Inferior parietal cortex (tissue), 1 donor: ENCODE measurements around the gene NT5DC1.
A peak's percentile ranks its signal among the peaks of the same experiment; 100 is the strongest.

Experiments used
- DNase-seq: peaks from one replicate; pipeline ENCODE4 v3.0.0-alpha.2; 2016; ENCODE audit errors: extremely low spot score

Gene NT5DC1

DNA sequence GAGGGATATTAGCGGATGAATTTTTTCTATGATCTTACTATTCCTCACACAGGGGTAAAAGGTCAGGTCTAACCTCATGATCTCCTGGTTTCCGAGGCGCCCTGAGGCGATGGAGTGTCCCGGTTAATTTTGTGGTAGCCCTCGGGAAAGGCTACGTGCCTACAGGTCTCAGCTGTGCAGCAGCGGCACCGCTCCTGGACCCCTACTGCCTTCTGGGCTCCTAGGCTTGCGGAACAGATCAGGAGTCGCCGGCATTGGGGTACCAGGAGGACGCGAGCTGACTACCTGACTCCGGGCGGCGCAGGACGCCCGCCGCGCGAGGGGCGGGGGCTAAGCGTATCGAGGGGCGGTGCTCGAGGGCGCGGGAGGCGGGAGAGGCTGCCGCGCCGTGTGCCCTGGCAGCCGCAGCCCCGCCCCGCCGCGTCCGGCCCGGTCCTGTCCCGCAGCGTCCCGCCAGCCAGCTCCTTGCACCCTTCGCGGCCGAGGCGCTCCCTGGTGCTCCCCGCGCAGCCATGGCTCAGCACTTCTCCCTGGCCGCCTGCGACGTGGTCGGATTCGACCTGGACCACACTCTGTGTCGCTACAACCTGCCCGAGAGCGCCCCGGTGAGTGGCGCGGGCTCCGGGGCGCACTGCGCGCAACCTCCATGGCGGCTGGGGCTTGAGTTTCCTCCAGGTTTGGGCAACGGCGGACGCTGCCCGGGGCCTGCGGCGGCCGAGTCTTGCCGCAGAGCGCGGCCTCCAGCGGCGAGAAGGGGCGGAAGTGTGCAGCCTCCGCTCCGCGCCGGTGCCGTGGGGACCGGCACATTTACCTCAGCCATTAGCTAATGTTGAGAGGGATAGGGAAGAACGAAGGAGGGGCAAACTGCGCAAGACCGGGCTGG, at the start of gene NT5DC1:
NT5DC1 (plus strand) TSS at position 435 of the 883 bp plus-strand sequence; CDS start at position 513, 78 bp downstream.
- DNase-seq = peak; percentile 75

DNA sequence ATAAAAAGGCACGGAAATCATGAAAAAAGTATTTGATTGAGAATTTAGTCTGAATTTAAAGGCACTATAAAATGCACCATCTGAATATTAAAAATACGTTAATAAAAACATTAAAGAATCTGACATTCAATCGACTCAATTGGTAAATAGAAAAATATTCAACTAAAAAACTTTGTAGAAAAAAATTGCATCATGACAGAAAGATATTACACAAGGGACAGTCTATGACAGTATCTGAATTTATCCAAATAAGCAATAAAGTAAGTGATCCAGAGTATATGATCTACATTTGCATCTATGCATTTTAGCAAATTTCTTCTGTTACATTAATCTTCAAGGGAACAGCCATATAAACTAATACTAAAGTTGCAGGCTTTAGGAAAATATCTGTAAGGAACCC, 49.4 kb upstream of the NT5DC1 start:
- DNase-seq = no peak

DNA sequence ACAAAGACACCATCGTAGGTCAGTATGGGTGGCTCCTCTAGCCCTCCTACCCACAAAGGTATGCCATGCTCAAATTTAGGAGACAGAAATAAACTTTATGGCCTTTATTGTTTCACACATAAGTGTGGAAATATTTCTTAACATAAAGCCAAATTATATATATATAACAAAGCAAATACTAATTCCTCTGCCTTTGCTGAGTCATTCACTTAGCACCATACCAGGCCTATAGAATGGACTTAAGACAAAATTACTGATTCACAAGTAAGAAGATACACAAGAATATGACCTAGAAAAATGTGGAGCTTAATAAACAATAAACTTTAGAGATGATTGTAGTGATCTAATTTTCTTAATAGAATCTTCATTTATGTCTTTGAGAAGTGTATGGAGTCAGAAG, 45.1 kb upstream of the NT5DC1 start:
- no peak for DNase-seq

DNA sequence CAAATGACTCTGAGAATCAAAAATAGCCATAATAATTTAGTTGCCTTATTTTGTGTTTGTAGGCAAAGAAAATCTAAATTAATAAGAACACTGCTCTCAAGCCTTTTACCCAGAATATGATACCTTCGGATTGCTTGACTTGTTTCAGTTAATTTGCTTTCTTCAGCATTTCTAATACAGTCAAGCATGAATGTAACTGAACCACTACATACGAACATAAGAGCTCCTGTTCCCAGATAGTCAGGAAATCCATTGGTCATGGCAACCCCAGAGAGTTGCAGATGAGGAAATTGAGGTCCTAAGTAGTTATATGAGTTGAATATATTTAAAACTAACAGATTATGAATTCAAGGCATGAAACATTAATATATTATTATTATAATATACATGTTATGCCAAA, 42.9 kb upstream of the NT5DC1 start:
- DNase-seq = no peak

DNA sequence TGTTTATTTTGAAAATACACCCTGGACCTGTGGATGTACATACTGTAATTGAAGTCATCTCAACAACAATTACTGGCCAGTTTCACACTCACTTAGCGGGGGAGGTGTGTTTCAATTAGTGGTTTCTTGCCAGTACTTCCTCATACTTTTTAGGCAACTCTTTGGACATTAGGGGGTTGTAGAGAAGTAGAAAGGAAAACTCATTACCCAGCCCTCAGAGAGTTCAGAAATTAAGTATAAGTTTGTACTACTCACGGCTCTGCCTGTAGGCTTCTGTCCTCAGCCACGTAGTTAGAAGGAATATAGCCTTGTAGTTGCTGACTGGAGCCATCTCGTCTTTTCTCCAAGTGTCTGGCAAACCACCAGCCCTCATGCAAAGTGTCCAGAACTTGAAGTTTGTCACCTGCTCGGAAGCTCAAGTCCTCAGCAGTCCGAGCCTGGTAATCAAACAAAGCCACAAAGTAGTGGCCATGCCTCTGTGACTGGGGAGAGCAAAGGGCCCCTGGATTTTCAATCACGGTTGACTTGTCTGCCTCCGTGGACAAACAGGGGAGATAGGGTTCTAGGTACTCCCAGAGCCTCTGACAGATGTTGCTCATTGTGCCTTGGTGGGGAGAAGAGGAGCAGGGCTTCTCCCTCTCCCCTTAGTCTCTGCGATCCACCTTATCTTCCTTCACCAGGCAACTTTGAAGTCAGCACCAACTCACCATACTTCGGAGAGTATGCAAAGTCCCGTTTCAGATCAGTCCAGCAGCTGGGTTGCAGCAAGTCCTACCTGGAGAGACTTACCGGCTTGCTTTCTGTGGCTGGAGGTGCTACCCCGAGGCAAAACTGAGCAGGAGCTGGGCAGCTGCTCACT, 40.7 kb upstream of the NT5DC1 start:
- no peak for DNase-seq

DNA sequence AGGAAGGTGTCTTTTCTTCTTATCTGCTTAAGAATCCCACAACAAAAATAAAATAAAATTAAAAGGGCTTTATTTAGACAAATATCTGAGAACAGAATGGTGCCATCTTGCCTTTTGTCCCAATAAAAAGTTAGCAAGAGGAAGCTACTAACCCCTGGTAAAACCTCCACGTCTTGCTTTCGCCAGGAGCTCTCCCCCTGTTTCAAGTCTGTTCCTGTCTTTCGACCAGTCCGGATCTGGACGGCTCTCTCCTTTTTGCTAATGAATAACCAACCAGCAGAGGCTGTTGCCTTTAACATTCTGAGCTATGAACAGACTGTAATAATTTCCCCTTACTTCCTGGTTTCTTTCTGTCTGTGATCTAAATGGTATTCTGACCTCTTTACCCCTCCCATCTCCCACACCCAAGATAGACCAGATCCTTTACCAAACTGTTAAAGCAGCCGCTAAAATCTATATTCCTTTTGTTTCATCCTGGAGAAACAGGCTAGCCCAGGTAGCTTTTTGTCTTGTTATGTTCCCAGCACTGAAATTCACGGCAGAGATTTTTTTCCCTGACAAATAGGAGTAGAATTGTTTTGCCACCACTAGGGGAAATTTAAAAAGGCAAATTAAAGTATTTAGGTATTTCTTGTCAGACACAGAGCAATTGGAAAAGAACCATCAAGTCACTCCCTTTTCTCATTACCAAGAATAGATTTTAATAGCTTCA, 39.9 kb upstream of the NT5DC1 start, which contains the start of gene FRK:
FRK (minus strand) TSS at position 320 of the 712 bp plus-strand sequence. CDS start 580 bp downstream, outside the sequence.
- DNase-seq = no peak

DNA sequence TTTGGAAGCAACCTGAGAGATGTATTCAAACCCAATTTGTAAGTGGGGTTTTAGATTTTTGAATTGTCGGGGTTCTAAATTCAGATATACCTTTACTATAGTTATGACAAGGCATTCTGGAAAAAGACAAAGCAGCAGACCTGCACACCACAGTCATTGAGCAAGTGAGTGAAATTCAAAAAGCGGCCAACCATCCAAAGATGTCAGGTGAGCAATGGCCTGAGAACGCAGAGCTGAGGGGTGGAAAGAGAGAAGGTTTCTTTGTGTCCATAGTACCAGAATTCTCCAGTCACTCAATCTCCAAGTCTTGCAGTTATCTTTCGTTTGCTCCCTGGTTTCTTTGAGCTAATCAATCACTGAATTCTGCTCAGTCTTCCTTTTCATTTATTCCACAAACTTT, 38.2 kb upstream of the NT5DC1 start:
- DNase-seq = no peak

DNA sequence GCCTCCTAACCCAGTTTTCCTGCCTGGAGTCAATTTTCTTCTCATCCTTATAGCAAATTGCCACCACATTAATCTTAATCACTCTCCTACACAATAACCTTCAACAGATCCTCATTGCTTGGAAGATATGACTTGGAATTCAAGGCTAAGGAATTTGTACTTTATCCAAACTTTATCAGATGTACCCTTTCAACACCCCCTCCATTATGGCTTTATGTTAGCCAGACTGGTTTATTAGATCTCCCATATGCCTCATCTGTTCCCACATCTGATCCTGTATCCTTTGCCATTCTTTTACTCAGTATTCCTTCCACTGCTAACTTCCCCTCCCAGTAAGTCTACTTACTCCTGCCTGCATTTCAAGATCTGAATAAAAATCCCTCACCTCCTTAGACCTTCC, 36.0 kb upstream of the NT5DC1 start:
- DNase-seq = no peak

DNA sequence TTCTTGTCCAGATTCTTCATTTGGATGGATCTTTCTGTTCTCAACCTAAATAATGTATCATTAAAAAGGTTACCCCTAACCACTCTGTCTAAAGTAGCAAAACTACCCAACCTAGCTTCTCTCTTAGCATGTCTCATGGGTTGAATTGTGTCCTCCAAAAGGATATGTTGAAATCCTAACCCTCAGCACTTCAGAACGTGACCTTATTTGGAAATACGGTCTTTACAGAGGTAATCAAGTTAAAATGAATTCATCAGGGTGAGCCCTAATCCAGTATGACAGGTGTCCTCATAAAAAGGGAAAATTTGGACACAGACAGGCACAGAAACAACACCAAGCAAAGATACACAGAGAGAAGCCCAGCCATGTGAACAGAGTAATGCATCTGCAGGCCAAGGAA, 33.9 kb upstream of the NT5DC1 start:
- DNase-seq = no peak

DNA sequence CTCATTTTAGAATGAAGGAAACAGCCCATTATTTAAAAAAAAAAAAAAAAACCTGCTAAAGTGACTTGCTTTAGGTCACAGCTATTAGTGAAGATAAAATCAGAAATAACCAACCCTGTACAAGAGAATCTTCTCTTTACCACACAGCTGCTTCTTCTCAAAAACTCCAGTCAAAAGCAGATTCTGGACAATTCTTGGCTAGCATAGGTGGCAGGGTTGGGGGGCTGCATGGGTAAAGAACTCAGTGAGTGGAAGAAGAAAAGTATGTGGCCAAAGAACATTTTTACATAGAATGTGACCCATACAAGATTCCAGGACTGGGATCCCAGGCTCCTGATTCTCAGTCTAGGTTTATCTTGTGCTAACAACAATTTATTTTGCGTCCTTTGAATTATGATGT, 30.6 kb upstream of the NT5DC1 start:
- no peak for DNase-seq

DNA sequence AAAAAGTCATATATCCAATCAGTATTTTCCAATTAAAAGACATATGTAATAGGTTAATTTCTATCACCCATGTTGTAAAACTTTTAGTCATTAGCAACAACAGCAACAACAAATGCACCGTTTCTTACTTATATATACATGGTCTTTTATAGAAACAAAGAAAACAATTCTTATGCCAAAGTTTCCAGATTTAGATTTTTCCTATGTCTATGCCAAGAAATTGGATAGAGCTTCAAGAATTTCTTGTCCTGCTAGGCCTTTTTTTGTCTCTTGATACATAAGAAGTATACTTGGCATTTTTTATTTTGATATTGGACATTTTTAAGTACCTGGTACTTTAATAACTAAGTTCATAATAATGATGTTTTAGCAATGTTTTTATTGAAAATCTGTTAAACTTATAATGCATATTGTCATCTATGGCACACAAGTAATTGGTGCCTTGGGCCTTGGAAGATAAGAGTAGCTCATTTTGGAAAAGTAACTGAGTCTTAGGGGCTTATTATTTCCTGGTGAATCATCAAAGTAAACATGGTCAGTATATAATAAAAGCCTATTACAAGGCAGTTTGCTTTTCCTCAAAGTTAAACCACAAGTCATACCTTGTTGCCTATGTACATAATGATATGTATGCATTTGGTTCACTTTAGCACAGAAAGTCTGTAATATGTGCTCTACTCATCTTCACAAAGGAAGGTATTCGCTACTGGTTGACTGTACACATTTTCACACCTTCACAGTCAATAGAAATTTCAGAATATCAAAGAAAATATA, 29.9 kb upstream of the NT5DC1 start:
- no peak for DNase-seq

DNA sequence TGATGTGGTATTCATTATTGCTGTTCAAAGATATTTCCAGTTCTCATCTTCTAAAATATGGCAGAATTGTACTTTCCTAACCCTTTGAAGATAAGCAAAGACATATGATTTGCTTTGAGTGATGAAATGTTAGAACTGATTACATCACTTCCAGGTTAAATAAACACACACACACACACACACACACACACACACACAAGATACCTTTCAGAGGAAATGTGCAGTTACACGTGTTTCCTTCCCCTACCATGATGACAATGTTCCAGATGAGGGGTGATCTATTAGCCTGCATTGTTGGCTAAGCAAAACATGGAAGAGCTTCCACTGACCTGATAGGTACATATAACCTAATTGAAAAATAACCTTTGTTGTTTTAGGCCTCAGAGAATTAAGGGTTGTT, 28.3 kb upstream of the NT5DC1 start:
- DNase-seq = no peak

DNA sequence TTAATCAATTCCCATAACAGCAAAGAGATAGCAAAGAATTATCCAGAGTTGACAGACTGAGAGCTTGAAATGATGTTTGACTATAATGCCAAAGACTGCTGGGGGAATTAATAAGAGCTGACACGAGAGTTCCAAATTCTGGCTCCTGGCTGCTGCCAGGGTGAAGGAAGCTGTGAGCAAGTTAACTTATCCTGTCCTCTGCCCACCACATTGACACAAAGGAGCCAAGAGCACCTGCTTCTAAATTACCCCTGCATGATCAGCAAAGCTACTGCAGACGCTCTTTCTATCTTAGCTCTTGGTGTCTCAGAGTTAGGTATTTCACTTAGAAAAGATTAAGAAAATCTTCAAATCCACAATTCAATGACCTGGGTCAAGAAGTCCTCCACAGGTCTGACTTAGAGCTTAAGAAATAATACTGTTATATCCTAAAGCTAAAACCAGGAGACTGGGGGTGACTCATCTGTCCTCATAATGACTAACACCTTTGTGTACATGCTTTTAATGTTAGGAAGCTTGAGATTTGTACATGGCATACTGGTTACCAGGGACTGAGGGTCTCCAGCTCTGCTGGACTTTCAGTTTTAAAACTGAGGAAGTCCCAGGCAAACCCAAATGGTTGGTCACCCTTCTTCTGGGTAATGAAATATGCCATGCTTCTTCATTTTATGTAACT, 26.8 kb upstream of the NT5DC1 start:
- no peak for DNase-seq

DNA sequence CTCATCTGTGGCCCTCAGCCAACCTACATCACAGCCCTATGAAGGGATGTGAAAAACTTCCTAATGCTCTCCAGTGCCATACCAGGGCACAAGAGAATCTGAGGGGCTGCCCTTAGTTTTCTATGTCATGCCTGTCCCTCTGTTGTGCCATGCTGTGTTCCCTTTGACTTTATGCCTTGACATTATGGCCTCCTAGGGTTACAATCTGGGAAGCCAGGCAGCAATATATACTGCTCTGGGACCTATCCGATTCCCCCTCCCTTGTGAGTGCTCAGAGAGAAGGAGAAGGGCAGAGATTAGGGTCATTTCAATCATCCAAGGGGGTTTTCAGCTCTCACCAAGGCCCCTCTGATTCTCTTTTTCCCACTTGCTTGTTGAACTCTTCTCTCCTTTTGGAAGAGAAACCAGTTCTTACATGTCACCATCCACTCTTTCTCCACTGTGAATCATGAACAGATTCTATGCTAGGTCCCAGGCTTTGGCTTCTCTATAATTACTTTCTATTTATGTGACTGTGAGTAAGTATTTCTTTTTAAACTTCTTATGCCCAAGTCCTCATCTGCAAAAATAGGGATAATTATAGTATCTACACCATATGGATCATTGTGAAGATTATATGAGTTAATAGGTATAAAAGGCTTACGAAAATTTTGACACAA, 25.8 kb upstream of the NT5DC1 start:
- peak; percentile 18 for DNase-seq

DNA sequence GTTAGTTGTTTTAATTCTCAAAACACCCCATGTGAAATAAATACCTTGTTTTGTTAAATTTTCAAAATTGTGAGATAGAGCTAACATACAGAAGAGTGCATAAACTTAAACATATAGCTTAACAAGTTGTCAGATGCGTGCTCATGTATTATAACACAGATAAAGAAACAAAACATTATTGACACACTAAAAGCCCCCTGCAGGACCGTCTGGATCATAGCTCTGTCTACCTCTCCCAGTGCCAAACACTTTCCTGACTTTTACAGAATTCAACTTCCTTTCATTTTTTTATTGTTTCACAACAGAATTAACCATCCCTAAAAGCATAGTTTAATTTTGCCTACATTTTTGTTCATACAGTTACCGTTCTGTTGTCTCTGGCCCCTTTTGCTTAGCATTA, 22.1 kb upstream of the NT5DC1 start:
- DNase-seq = no peak

DNA sequence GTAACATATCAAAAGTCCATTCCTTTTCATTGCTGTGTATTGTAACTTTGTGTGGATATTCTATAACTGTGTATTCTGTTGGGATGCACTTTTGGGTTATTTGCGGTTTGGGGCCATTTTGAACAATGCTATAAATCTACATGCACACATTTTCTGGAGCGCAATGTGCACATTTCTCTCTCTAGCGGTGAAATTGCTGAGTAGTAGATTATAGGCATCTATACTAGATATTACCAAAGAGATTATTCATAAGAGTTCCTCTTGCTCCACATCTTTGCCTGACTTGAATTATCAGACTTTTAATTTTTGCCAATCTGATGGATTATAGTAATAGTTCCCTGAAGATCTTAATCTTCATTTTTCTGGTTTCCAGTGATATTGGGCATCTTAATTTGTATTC, 21.7 kb upstream of the NT5DC1 start:
- no peak for DNase-seq

DNA sequence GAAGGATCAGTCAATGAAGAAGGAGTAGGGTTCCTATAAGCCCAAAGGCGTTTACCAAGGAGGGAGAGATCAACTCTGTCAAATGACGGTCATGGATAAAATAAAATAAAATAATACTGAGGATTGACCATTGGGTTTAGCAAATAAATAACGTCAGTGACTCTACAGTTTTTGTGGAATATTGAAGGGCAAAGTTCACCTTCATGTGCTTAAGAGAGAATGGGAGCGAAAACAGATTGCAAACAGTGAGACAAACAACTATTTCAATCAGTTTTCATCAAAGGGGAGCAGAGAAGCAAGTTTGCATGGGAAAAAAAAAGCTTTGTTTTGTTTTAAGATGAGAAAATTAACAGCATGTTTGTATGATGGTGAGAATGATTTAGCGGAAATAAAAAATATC, 17.6 kb upstream of the NT5DC1 start:
- no peak for DNase-seq

DNA sequence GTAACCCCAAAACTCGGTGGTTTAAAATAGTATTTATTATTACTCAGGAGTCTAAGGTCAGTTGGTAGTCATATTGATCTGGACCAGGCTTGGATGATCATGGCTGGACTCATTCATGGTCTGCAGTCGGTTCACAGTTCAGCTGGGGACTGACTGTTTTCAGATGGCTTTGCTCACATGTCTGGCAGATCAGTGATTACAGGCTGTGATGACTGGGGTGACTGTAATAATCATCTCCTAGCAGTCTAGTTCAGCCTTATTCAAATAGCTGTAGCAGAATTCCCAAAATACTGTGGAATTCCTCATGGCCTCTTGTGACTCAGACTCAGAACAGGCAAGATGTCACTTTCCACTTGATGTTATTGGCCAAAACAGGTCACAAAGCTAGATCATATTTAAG, 16.4 kb upstream of the NT5DC1 start:
- no peak for DNase-seq

DNA sequence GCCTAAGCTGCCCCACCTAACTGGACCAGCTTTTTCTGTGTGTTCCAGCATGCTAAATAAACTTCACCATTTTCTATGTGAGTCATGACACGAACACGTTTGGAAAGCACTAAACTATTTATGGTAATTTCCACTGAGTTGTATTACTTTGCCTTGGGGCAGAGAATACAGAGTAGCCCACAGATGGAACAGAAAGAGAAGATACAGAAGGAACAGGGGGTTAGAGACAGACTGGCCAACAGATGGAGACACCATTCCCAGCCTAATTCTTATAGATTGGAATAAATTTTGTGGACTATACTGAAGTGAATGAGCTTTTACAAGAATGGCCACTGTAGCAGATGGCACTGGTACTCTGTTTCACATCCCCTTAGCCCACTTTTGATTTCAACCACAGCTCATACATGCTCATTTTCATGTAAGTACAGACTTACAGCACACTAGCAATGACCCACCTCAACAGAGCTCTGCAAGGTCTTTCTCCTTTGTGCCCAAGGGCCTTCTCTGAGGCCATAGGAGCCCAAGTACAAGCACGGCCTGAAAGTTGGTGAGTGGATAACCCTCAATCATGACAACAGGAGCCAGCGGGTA, 13.1 kb upstream of the NT5DC1 start:
- no peak for DNase-seq

DNA sequence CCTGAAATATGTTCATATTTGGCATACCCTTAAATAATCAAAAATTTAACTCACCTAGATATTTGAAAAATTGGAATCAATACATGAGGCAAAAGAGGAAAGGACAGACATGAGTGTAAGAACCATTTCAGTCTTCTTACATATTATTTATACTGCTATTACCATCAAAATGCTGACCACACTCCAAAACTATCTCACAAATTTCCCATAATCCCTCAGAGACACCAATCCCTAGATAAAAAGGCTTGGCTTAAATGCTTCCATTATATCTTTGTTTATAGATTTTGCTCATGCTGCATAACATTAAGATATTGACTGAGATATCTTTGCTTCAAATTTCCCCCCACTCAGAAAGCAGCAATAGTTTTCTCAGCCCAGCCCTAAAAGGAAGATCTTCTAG, 11.7 kb upstream of the NT5DC1 start:
- DNase-seq = no peak
